Central memory CD8-positive, alpha-beta T cell (primary cell): ENCODE data around the gene NCOR2.

Source experiments
- ATAC-seq: fragments of 150-1000 bp; cut with Tn5 transposase; replicated peaks from 2 replicates; pipeline ENCODE4 v1.10.0; 2022; ENCODE audit warnings: mild to moderate bottlenecking, moderate FRiP score, moderate number of reproducible peaks; ENCODE audit not compliant: poor library complexity, severe bottlenecking; ENCODE audit errors: extremely low read depth
- DNase-seq, 2 donors: peaks; one replicate each; pipeline ENCODE4 v3.0.0; 2021; ENCODE audit warnings: low spot score in 2 of 2
- H3K27ac Mint-ChIP-seq: one replicate; pipeline ENCODE4 v1.8.0; 2022; ENCODE audit warnings: low read depth, mild to moderate bottlenecking, moderate library complexity, mixed read lengths
- H3K27me3 Mint-ChIP-seq: one replicate; pipeline ENCODE4 v1.8.0; 2022; ENCODE audit warnings: mixed read lengths
- H3K36me3 Mint-ChIP-seq: one replicate; pipeline ENCODE4 v1.8.0; 2022; ENCODE audit warnings: mild to moderate bottlenecking, moderate library complexity, mixed read lengths; ENCODE audit not compliant: insufficient read depth
- H3K4me1 Mint-ChIP-seq: one replicate; pipeline ENCODE4 v1.8.0; 2022; ENCODE audit warnings: mixed read lengths
- H3K4me3 Mint-ChIP-seq: one replicate; pipeline ENCODE4 v1.8.0; 2022; ENCODE audit warnings: mild to moderate bottlenecking, moderate library complexity, mixed read lengths
- H3K9me3 Mint-ChIP-seq: one replicate; pipeline ENCODE4 v1.8.0; 2022; ENCODE audit warnings: mixed read lengths

The NCOR2 gene

GRCh38 chr12:124527861-124528561, 39.4 kb downstream of the NCOR2 start:
- no peak overlapping the region for H3K27ac Mint-ChIP-seq
- ATAC-seq (no peak), DNase-seq (no peak)
- H3K4me3 Mint-ChIP-seq = no peak overlapping the region
- H3K27me3 Mint-ChIP-seq = no peaks in the 10 kb centered on the region
- H3K36me3 Mint-ChIP-seq = peaks cover 3% of the 10 kb centered on the region
- H3K9me3 Mint-ChIP-seq = no peaks in the 10 kb centered on the region
- peaks cover 30% of the 10 kb centered on the region for H3K4me1 Mint-ChIP-seq

GRCh38 chr12:124525927-124526692, 41.3 kb downstream of the NCOR2 start:
- Mint-ChIP-seq H3K4me3 (no peak overlapping the region), H3K36me3 (peaks cover 3% of the 10 kb centered on the region)

DNA sequence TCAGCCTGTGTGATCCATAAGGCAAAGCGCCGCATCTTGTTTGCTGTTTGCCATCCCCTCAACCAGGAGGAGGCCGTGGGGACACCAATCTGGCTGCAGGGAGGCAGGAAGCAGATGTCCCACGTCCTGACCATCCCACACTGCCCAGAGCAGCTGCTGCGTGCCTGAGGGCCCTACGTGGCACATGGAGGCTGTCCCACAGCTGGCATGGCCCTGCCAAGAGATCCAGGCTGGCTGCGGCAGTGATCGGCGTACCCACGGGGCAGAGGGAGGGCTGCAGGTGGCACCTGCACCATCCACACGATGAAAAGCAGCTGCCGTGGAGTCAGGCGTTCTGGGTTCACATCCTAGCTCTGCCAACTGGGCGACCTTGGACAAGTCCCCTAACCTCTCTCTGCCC, 42.0 kb downstream of the NCOR2 start:
- ATAC-seq (no peak), DNase-seq (no peak)
- no peaks in the 10 kb centered on the region for H3K27me3 Mint-ChIP-seq
- peaks cover 33% of the 10 kb centered on the region for H3K4me1 Mint-ChIP-seq
- H3K27ac Mint-ChIP-seq = no peak overlapping the region
- no peak overlapping the region for H3K4me3 Mint-ChIP-seq
- no peaks in the 10 kb centered on the region for H3K9me3 Mint-ChIP-seq
- peaks cover 3% of the 10 kb centered on the region for H3K36me3 Mint-ChIP-seq

More at GRCh38 chr12:124525927-124526692, 41.3 kb downstream of the NCOR2 start:
- H3K9me3 Mint-ChIP-seq = no peaks in the 10 kb centered on the region
- DNase-seq (no peak), ATAC-seq (no peak)
- H3K27me3 Mint-ChIP-seq = no peaks in the 10 kb centered on the region
- peaks cover 30% of the 10 kb centered on the region for H3K4me1 Mint-ChIP-seq
- H3K27ac Mint-ChIP-seq = no peak overlapping the region

- Mint-ChIP-seq H3K36me3 (peaks cover 3% of the 10 kb centered on the region), H3K4me1 (peaks cover 42% of the 10 kb centered on the region), H3K4me3 (no peak overlapping the region), H3K27me3 (no peaks in the 10 kb centered on the region), H3K9me3 (no peaks in the 10 kb centered on the region), H3K27ac (peak overlapping the region; percentile 33)
- DNase-seq (no peak), ATAC-seq (no peak)
Measured at GRCh38 chr12:124524231-124524925, 43.0 kb downstream of the NCOR2 start.

- Mint-ChIP-seq H3K27ac (no peak overlapping the region), H3K4me1 (peaks cover 45% of the 10 kb centered on the region), H3K36me3 (peaks cover 3% of the 10 kb centered on the region), H3K27me3 (no peaks in the 10 kb centered on the region), H3K9me3 (no peaks in the 10 kb centered on the region), H3K4me3 (no peak overlapping the region)
- DNase-seq (no peak), ATAC-seq (no peak)
Measured at GRCh38 chr12:124523071-124523470, 44.3 kb downstream of the NCOR2 start.

GRCh38 chr12:124520907-124521306, 46.5 kb downstream of the NCOR2 start:
- ATAC-seq (no peak), DNase-seq (no peak)
- Mint-ChIP-seq H3K36me3 (no peaks in the 10 kb centered on the region), H3K4me3 (no peak overlapping the region), H3K4me1 (peaks cover 36% of the 10 kb centered on the region), H3K9me3 (no peaks in the 10 kb centered on the region), H3K27ac (peak overlapping the region; percentile 19), H3K27me3 (no peaks in the 10 kb centered on the region)

- H3K4me3 Mint-ChIP-seq = no peak overlapping the region
- no peaks in the 10 kb centered on the region for H3K27me3 Mint-ChIP-seq
- H3K36me3 Mint-ChIP-seq = no peaks in the 10 kb centered on the region
- ATAC-seq (no peak), DNase-seq (no peak)
- peak overlapping the region; percentile 19 for H3K27ac Mint-ChIP-seq
- no peaks in the 10 kb centered on the region for H3K9me3 Mint-ChIP-seq
- peaks cover 36% of the 10 kb centered on the region for H3K4me1 Mint-ChIP-seq
Measured at GRCh38 chr12:124520265-124520701, 47.1 kb downstream of the NCOR2 start.

- no peak for DNase-seq
- no peak for ATAC-seq
- no peaks in the 10 kb centered on the region for H3K9me3 Mint-ChIP-seq
- no peak overlapping the region for H3K4me3 Mint-ChIP-seq
- no peak overlapping the region for H3K27ac Mint-ChIP-seq
- peaks cover under 1% of the 10 kb centered on the region for H3K36me3 Mint-ChIP-seq
- H3K4me1 Mint-ChIP-seq = peaks cover 33% of the 10 kb centered on the region
- no peaks in the 10 kb centered on the region for H3K27me3 Mint-ChIP-seq
Measured at GRCh38 chr12:124519746-124520145, 47.7 kb downstream of the NCOR2 start.

DNA sequence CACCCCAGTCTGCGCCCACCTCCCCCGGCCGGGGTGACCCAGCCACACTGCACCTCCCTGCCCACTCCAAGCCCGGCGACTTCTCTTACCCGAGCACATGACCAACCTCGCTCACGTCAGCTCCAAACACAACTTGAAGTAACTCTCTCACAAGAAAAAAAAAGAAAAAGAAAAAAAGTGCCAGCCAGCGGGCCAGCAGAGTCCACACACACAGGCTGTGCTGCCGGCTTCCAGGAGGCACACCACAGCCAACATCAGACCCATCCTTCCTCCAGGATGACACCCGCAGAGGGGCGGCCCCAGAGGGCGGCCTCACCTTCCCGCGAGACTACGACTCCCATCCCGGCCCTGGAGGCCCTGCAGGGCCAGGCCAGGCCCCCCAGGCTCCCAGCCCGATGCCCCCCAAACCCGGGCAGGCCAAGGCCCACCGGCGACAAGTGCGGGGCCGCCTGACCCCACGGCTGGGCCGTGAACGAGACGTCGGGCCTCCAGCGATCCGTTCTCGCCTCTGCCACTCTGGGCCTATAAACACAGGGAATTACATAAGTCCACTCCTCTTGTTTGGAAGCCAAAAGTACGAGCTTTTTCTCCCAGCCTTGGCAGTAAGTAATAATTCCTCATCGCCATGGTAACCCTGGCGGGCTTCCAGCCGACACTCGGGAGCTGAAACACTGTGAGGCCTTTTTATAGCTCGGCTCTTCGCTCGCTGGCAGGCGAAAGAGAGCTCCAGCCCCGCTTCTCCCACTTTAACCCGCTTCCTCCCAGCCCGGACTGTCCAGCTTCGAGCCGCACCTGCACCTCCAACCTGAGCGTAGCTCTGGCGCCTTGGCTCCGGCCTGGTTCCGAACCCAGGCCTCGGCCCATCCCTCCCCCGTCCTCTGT, 49.1 kb downstream of the NCOR2 start:
- Mint-ChIP-seq H3K4me1 (peaks cover 20% of the 10 kb centered on the region), H3K4me3 (no peak overlapping the region), H3K27ac (no peak overlapping the region), H3K36me3 (peaks cover 1% of the 10 kb centered on the region), H3K9me3 (no peaks in the 10 kb centered on the region), H3K27me3 (no peaks in the 10 kb centered on the region)
- no peak for DNase-seq
- ATAC-seq = no peak
